ENCODE measurements around the gene ERAS. TPM values are rescaled to one million over a fixed set of nuclear protein-coding genes. Genes with fewer than 3 reads are reported as not detected.

The ERAS gene
- total and polyA plus RNA-seq, 4 donors, result not detected

DNA sequence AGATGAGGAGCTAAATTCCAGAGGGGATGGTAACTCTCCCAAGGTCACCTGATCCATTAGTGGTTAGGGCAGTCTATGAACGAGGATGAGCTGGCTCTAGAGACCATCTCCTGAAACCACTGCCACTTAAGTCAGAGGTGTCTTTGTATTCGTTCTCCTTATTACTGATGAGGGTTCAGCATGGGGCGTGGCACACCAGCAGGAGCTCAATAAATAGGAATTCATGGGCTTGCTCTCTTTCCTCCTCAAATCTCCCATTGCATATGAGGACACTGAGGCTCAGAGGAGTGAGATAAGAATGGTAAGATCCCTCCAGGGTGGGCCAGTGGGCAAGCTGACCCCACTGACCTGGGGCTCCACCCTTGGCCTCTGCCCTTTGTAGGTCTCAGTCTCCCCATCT, 41.6 kb upstream of the ERAS start:
- TF ChIP-seq, protein P1, sequence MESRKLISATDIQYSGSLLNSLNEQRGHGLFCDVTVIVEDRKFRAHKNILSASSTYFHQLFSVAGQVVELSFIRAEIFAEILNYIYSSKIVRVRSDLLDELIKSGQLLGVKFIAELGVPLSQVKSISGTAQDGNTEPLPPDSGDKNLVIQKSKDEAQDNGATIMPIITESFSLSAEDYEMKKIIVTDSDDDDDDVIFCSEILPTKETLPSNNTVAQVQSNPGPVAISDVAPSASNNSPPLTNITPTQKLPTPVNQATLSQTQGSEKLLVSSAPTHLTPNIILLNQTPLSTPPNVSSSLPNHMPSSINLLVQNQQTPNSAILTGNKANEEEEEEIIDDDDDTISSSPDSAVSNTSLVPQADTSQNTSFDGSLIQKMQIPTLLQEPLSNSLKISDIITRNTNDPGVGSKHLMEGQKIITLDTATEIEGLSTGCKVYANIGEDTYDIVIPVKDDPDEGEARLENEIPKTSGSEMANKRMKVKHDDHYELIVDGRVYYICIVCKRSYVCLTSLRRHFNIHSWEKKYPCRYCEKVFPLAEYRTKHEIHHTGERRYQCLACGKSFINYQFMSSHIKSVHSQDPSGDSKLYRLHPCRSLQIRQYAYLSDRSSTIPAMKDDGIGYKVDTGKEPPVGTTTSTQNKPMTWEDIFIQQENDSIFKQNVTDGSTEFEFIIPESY (IDR thresholded peaks at IDR 0.05), result no peak
- TF ChIP-seq RXRA (IDR thresholded peaks at IDR 0.05) (no peak), TAF1 (conservative IDR thresholded peaks at IDR 0.05) (no peak)
- WGBS, result 83% methylated on average over 3 of the region's 3 CpGs
- H3K27ac ChIP-seq (ENCODE audit: low read depth in 1 of 2, low read length in 2 of 2), result no peak overlapping the region
- H3K9ac ChIP-seq (ENCODE audit: low read depth in 1 of 2, low read length in 2 of 2), result no peak overlapping the region
- H3K4me3 ChIP-seq (ENCODE audit: low read depth in 1 of 3, low read length in 3 of 3), result no peak overlapping the region
- no peaks in the 10 kb centered on the region for H3K27me3 ChIP-seq (ENCODE audit: control insufficient read depth in 4 of 4, insufficient read depth in 4 of 4, low read length in 3 of 4)
- H3K36me3 ChIP-seq (ENCODE audit: control insufficient read depth in 4 of 4, insufficient read depth in 3 of 4, low read depth in 1 of 4, low read length in 3 of 4), result no peaks in the 10 kb centered on the region
- H3K9me3 ChIP-seq (ENCODE audit: control insufficient read depth in 4 of 4, low read length in 3 of 4), result no peaks in the 10 kb centered on the region
- H3K4me1 ChIP-seq (ENCODE audit: control insufficient read depth in 4 of 4, insufficient read depth in 4 of 4, low read length in 3 of 4), result no peaks in the 10 kb centered on the region
- no peak for DNase-seq (ENCODE audit: low spot score)

DNA sequence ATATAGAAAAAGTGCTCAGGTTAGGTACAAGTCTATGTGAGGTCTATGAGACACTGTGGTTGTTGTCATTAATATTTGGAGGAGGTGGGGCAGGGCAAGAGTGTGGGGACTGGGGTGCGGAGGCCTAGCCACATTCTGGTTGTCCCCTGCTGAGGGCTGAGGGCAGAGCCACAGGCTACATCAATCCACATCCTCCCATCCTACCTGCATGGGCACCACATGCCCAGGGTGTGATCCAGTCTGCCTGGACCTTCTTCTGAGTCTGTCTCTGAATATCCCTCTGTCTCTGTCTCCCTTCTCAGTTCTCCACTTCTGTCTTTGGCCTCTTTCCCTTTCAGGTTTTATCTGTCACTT, 41.1 kb upstream of the ERAS start:
- no peak for TF ChIP-seq HNF4A (conservative IDR thresholded peaks at IDR 0.05)
- no peak for TF ChIP-seq YY1 (IDR thresholded peaks at IDR 0.05)
- no peak for TF ChIP-seq RAD21 (IDR thresholded peaks at IDR 0.05)
- no peak for TF ChIP-seq HNF4G (IDR thresholded peaks at IDR 0.05)
- no peak for TF ChIP-seq RXRA (IDR thresholded peaks at IDR 0.05)
- no peak for TF ChIP-seq EGR1 (IDR thresholded peaks at IDR 0.05; ENCODE audit: low read depth in 2 of 2)
- TF ChIP-seq, protein P2, sequence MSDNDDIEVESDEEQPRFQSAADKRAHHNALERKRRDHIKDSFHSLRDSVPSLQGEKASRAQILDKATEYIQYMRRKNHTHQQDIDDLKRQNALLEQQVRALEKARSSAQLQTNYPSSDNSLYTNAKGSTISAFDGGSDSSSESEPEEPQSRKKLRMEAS (IDR thresholded peaks at IDR 0.05), result no peak
- no peak for TF ChIP-seq SP1 (IDR thresholded peaks at IDR 0.05)
- no peak for TF ChIP-seq FOXA1 (IDR thresholded peaks at IDR 0.05)
- no peak for TF ChIP-seq JUND (IDR thresholded peaks at IDR 0.05)
- TF ChIP-seq FOXA2 (IDR thresholded peaks at IDR 0.05), result no peak
- no peak for TF ChIP-seq GABPA (IDR thresholded peaks at IDR 0.05 in 1 of 2, conservative IDR thresholded peaks at IDR 0.05 in 1 of 2)
- TF ChIP-seq, protein P3, sequence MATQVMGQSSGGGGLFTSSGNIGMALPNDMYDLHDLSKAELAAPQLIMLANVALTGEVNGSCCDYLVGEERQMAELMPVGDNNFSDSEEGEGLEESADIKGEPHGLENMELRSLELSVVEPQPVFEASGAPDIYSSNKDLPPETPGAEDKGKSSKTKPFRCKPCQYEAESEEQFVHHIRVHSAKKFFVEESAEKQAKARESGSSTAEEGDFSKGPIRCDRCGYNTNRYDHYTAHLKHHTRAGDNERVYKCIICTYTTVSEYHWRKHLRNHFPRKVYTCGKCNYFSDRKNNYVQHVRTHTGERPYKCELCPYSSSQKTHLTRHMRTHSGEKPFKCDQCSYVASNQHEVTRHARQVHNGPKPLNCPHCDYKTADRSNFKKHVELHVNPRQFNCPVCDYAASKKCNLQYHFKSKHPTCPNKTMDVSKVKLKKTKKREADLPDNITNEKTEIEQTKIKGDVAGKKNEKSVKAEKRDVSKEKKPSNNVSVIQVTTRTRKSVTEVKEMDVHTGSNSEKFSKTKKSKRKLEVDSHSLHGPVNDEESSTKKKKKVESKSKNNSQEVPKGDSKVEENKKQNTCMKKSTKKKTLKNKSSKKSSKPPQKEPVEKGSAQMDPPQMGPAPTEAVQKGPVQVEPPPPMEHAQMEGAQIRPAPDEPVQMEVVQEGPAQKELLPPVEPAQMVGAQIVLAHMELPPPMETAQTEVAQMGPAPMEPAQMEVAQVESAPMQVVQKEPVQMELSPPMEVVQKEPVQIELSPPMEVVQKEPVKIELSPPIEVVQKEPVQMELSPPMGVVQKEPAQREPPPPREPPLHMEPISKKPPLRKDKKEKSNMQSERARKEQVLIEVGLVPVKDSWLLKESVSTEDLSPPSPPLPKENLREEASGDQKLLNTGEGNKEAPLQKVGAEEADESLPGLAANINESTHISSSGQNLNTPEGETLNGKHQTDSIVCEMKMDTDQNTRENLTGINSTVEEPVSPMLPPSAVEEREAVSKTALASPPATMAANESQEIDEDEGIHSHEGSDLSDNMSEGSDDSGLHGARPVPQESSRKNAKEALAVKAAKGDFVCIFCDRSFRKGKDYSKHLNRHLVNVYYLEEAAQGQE (IDR thresholded peaks at IDR 0.05), result no peak
- TF ChIP-seq, protein P4, sequence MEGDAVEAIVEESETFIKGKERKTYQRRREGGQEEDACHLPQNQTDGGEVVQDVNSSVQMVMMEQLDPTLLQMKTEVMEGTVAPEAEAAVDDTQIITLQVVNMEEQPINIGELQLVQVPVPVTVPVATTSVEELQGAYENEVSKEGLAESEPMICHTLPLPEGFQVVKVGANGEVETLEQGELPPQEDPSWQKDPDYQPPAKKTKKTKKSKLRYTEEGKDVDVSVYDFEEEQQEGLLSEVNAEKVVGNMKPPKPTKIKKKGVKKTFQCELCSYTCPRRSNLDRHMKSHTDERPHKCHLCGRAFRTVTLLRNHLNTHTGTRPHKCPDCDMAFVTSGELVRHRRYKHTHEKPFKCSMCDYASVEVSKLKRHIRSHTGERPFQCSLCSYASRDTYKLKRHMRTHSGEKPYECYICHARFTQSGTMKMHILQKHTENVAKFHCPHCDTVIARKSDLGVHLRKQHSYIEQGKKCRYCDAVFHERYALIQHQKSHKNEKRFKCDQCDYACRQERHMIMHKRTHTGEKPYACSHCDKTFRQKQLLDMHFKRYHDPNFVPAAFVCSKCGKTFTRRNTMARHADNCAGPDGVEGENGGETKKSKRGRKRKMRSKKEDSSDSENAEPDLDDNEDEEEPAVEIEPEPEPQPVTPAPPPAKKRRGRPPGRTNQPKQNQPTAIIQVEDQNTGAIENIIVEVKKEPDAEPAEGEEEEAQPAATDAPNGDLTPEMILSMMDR (IDR thresholded peaks at IDR 0.05; ENCODE audit: low read depth, low read length, missing input control), result no peak
- no peak for TF ChIP-seq NR2F2 (IDR thresholded peaks at IDR 0.05)
- Histone ChIP-seq H3K4me1 (ENCODE audit: control insufficient read depth in 4 of 4, insufficient read depth in 4 of 4, low read length in 3 of 4) (no peaks in the 10 kb centered on the region), H3K36me3 (ENCODE audit: control insufficient read depth in 4 of 4, insufficient read depth in 3 of 4, low read depth in 1 of 4, low read length in 3 of 4) (no peaks in the 10 kb centered on the region), H3K9me3 (ENCODE audit: control insufficient read depth in 4 of 4, low read length in 3 of 4) (no peaks in the 10 kb centered on the region), H3K27me3 (ENCODE audit: control insufficient read depth in 4 of 4, insufficient read depth in 4 of 4, low read length in 3 of 4) (no peaks in the 10 kb centered on the region), H3K9ac (ENCODE audit: low read depth in 1 of 2, low read length in 2 of 2) (no peak overlapping the region), H3K27ac (ENCODE audit: low read depth in 1 of 2, low read length in 2 of 2) (no peak overlapping the region), H3K4me3 (ENCODE audit: low read depth in 1 of 3, low read length in 3 of 3) (no peak overlapping the region)
- DNase-seq (ENCODE audit: low spot score), result no peak
- 100% methylated on average over 1 of the region's 1 CpG for WGBS

All from liver (tissue), 9 donors.